ENCODE results near the gene SUN2.
A peak's percentile ranks its signal among the peaks of the same experiment; 100 is the strongest.

The SUN2 gene

DNA sequence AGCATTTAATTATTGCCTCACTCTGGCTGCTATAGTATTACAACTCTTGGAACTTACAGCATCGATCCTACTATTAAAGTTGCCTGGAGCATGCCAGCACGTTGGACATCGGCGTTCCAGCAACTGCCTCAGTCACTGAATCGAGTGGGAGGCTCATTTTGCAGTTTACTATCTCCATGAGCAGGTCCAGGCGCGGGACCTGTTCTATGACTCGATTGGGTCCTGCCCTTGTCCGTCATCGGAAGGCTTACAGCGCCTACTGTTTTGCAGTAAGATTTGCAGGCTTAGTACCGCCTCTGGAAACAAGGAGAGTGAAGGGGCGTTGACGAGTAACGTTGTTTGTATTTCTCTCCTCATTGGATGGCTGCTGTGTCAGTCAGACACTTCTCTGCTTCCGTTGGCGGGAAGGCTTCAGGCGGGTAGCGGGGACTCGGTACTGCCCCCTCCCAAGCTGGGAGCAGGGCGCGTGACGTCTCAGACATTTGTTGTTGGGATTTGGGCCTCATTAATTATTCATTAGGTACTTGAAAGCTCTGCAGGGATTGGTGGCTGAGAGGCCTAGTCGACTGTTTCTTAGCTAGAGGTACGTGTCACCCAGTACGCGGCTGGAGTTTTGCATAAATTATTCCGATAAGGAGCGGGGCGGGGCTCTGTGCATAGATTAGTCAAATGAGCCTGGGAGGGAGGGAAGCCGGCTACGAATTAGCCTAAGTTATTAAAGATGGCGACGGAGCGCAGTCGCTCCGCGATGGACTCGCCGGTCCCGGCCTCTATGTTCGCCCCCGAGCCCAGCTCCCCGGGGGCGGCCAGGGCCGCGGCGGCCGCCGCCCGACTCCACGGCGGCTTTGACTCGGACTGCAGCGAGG lies 50.3 kb downstream of the SUN2 start, which contains the start of gene GTPBP1:
Gene GTPBP1, plus strand, starts transcription at position 710 of the 866 bp plus-strand sequence. Its CDS starts 12 bp downstream, at position 722.
- H3K4me3 ChIP-seq (ENCODE audit: low read length), result peak within 1 kb of the TSS; percentile 82
- H3K4me1 ChIP-seq (ENCODE audit: control insufficient read depth, insufficient read depth, low read length), result peaks cover 29% of the 10 kb centered on the region
- H3K27me3 ChIP-seq (ENCODE audit: control insufficient read depth, insufficient read depth, low read length), result no peaks in the 10 kb centered on the region
- peak within 1 kb of the TSS; percentile 78 for H3K9ac ChIP-seq (ENCODE audit: low read length)
- no peaks in the 10 kb centered on the region for H3K36me3 ChIP-seq (ENCODE audit: control insufficient read depth, insufficient read depth, low read length)
- H3K9me3 ChIP-seq (ENCODE audit: control insufficient read depth, low read length), result no peaks in the 10 kb centered on the region

DNA sequence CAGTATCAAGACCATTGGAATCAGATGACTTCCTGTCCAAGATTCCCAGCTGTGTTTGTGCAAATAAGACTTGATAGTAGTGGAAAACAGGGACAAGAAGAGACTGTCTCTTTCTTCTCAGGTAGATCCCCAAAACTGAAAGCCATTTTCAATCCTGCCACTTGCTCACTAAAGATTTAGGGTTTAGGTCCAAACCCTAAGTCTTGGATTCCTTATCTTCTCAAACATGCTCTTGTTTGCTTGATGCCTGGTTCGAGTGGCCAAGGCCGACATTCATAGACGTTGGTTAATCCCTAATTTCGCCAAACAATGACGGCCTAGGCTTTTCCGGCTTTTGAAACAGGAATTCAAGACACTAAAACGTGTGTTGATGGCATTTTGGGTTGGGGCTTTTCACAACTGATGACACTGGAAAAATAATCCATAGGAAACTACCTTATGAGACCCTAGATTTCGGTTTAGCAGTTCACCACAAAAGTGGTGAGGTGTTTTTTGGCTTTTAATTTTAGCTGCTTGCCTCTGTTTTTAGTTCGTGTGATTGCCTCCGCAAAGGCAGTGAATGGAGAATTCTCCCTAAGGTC lies 51.1 kb downstream of the SUN2 start:
- no peaks in the 10 kb centered on the region for H3K27me3 ChIP-seq (ENCODE audit: control insufficient read depth, insufficient read depth, low read length)
- peaks cover 29% of the 10 kb centered on the region for H3K4me1 ChIP-seq (ENCODE audit: control insufficient read depth, insufficient read depth, low read length)
- H3K4me3 ChIP-seq (ENCODE audit: low read length), result no peak overlapping the region
- no peaks in the 10 kb centered on the region for H3K36me3 ChIP-seq (ENCODE audit: control insufficient read depth, insufficient read depth, low read length)
- H3K9ac ChIP-seq (ENCODE audit: low read length), result peak overlapping the region; percentile 25
- no peaks in the 10 kb centered on the region for H3K9me3 ChIP-seq (ENCODE audit: control insufficient read depth, low read length)

- Histone ChIP-seq H3K9me3 (ENCODE audit: control insufficient read depth, low read length) (no peaks in the 10 kb centered on the region), H3K4me3 (ENCODE audit: low read length) (peak within 1 kb of the TSS; percentile 70), H3K36me3 (ENCODE audit: control insufficient read depth, insufficient read depth, low read length) (no peaks in the 10 kb centered on the region), H3K27me3 (ENCODE audit: control insufficient read depth, insufficient read depth, low read length) (no peaks in the 10 kb centered on the region), H3K9ac (ENCODE audit: low read length) (peak within 1 kb of the TSS; percentile 97), H3K4me1 (ENCODE audit: control insufficient read depth, insufficient read depth, low read length) (peaks cover 39% of the 10 kb centered on the region)
These were observed 54.8 kb downstream of the SUN2 start, which contains the start of gene JOSD1 for GRCh38 chr22:38700789-38701628. Gene JOSD1, minus strand, starts transcription at chr22:38700943. Its CDS starts 956 bp downstream, at chr22:38699987.

- Histone ChIP-seq H3K27me3 (ENCODE audit: control insufficient read depth, insufficient read depth, low read length) (no peaks in the 10 kb centered on the region), H3K9me3 (ENCODE audit: control insufficient read depth, low read length) (no peaks in the 10 kb centered on the region), H3K4me3 (ENCODE audit: low read length) (peak overlapping the region; percentile 57), H3K9ac (ENCODE audit: low read length) (peak overlapping the region; percentile 97), H3K4me1 (ENCODE audit: control insufficient read depth, insufficient read depth, low read length) (peaks cover 45% of the 10 kb centered on the region), H3K36me3 (ENCODE audit: control insufficient read depth, insufficient read depth, low read length) (no peaks in the 10 kb centered on the region)
These were observed 55.5 kb downstream of the SUN2 start for GRCh38 chr22:38700270-38700788.

GRCh38 chr22:38699784-38700183 lies 56.0 kb downstream of the SUN2 start:
- Histone ChIP-seq H3K4me3 (ENCODE audit: low read length) (peak overlapping the region; percentile 57), H3K4me1 (ENCODE audit: control insufficient read depth, insufficient read depth, low read length) (peaks cover 45% of the 10 kb centered on the region), H3K9ac (ENCODE audit: low read length) (peak overlapping the region; percentile 97)

GRCh38 chr22:38699143-38699542 lies 56.7 kb downstream of the SUN2 start:
- H3K36me3 ChIP-seq (ENCODE audit: control insufficient read depth, insufficient read depth, low read length), result no peaks in the 10 kb centered on the region
- no peaks in the 10 kb centered on the region for H3K27me3 ChIP-seq (ENCODE audit: control insufficient read depth, insufficient read depth, low read length)
- no peaks in the 10 kb centered on the region for H3K9me3 ChIP-seq (ENCODE audit: control insufficient read depth, low read length)
- peak overlapping the region; percentile 97 for H3K9ac ChIP-seq (ENCODE audit: low read length)
- H3K4me3 ChIP-seq (ENCODE audit: low read length), result peak overlapping the region; percentile 57
- H3K4me1 ChIP-seq (ENCODE audit: control insufficient read depth, insufficient read depth, low read length), result peaks cover 44% of the 10 kb centered on the region

More at GRCh38 chr22:38699784-38700183, 56.0 kb downstream of the SUN2 start:
- Histone ChIP-seq H3K27me3 (ENCODE audit: control insufficient read depth, insufficient read depth, low read length) (no peaks in the 10 kb centered on the region), H3K9me3 (ENCODE audit: control insufficient read depth, low read length) (no peaks in the 10 kb centered on the region), H3K36me3 (ENCODE audit: control insufficient read depth, insufficient read depth, low read length) (no peaks in the 10 kb centered on the region)

DNA sequence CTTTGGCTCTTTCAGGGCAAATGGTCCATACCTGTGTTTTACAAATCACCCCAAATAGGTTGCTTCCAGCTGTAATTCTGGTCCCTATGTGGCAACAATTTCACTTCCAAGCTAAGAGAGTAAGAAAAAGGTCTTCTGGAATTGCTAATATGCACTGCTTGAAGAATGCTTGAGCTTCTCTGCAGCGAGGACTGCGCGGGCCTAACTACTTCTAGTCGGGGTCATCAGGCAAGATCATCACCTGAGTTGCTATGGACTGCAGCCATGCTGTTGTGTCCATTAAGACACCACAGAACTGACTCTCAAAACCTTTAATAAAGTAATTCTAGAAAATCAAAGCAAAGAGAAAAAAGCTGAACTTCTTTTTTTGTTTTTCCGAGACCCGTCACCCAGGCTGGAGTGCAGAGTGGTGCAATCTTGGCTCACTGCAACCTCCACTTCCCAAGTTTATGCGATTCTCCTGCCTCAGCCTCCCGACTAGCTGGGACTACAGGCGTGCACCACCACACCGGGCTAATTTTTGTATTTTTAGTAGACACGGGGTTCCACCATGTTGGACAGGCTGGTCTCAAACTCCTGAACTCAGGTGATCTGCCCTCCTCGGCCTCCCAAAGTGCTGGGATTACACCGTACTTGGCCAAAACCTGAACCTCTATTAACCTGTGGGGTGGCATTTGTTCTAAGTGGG lies 57.2 kb downstream of the SUN2 start:
- Histone ChIP-seq H3K9ac (ENCODE audit: low read length) (peak overlapping the region; percentile 10), H3K36me3 (ENCODE audit: control insufficient read depth, insufficient read depth, low read length) (no peaks in the 10 kb centered on the region), H3K27me3 (ENCODE audit: control insufficient read depth, insufficient read depth, low read length) (no peaks in the 10 kb centered on the region), H3K9me3 (ENCODE audit: control insufficient read depth, low read length) (no peaks in the 10 kb centered on the region), H3K4me1 (ENCODE audit: control insufficient read depth, insufficient read depth, low read length) (peaks cover 46% of the 10 kb centered on the region), H3K4me3 (ENCODE audit: low read length) (peak overlapping the region; percentile 57)

DNA sequence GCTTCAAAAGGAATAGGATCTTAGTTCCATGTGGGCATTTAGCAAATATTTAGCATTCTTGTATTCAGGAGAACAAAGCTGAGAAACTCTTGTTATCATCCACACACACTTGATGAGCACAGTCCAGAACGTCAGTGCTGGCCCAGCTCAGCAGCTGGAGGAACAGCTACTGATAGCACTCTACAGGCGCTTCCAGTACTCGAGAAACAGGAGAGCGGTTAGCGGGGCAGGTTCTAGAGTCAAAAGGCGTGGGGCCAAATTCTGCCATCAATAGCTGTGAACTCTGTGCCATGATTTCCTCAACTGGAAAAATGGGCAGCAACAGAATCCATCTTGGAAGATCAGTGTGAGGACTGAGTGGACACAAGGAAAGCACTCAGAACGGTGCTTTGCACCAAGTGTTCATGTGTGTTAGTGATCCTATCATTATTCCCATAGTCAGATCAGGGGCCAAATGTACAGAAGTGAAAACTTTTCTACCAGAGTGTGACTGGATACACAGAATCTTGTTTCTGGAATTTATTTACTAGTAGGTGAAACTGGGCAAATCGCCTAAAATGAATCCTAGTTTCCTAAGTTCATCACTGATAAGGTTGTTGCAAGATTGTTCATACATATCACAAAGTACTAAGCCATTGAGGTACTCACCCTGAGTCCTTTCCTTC lies 58.2 kb downstream of the SUN2 start:
- H3K4me3 ChIP-seq (ENCODE audit: low read length), result no peak overlapping the region
- no peaks in the 10 kb centered on the region for H3K9me3 ChIP-seq (ENCODE audit: control insufficient read depth, low read length)
- no peaks in the 10 kb centered on the region for H3K36me3 ChIP-seq (ENCODE audit: control insufficient read depth, insufficient read depth, low read length)
- no peaks in the 10 kb centered on the region for H3K27me3 ChIP-seq (ENCODE audit: control insufficient read depth, insufficient read depth, low read length)
- H3K9ac ChIP-seq (ENCODE audit: low read length), result peak overlapping the region; percentile 30
- peaks cover 46% of the 10 kb centered on the region for H3K4me1 ChIP-seq (ENCODE audit: control insufficient read depth, insufficient read depth, low read length)

GRCh38 chr22:38696606-38697424 lies 59.0 kb downstream of the SUN2 start:
- Histone ChIP-seq H3K9me3 (ENCODE audit: control insufficient read depth, low read length) (no peaks in the 10 kb centered on the region), H3K4me1 (ENCODE audit: control insufficient read depth, insufficient read depth, low read length) (peaks cover 46% of the 10 kb centered on the region), H3K9ac (ENCODE audit: low read length) (peak overlapping the region; percentile 44), H3K27me3 (ENCODE audit: control insufficient read depth, insufficient read depth, low read length) (no peaks in the 10 kb centered on the region), H3K4me3 (ENCODE audit: low read length) (no peak overlapping the region), H3K36me3 (ENCODE audit: control insufficient read depth, insufficient read depth, low read length) (no peaks in the 10 kb centered on the region)

DNA sequence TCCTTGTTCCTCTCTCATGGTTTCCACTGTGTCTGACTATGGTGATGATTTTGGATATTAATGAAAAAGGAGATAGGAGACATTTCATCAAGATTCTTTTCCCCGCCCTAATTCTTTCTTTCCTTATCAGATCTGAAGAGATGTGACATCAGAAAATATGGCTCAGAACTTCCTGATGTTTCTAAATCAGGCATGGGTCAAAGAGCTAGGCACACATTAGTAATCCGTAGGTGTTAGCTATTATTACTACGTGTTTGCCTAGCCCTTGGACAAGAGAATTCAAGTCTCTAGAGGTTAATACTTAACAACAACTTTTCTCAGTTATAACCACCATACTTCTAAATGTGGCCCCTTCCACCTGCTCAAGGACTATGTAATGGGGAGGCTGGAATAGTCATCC lies 60.9 kb downstream of the SUN2 start:
- H3K9me3 ChIP-seq (ENCODE audit: control insufficient read depth, low read length), result no peaks in the 10 kb centered on the region
- H3K4me1 ChIP-seq (ENCODE audit: control insufficient read depth, insufficient read depth, low read length), result peaks cover 46% of the 10 kb centered on the region
- H3K4me3 ChIP-seq (ENCODE audit: low read length), result no peak overlapping the region
- no peak overlapping the region for H3K9ac ChIP-seq (ENCODE audit: low read length)
- no peaks in the 10 kb centered on the region for H3K27me3 ChIP-seq (ENCODE audit: control insufficient read depth, insufficient read depth, low read length)
- no peaks in the 10 kb centered on the region for H3K36me3 ChIP-seq (ENCODE audit: control insufficient read depth, insufficient read depth, low read length)

All from mucosa of stomach (tissue), 1 donor.